Measurements from ENCODE around the gene CYFIP2.

The CYFIP2 gene

DNA sequence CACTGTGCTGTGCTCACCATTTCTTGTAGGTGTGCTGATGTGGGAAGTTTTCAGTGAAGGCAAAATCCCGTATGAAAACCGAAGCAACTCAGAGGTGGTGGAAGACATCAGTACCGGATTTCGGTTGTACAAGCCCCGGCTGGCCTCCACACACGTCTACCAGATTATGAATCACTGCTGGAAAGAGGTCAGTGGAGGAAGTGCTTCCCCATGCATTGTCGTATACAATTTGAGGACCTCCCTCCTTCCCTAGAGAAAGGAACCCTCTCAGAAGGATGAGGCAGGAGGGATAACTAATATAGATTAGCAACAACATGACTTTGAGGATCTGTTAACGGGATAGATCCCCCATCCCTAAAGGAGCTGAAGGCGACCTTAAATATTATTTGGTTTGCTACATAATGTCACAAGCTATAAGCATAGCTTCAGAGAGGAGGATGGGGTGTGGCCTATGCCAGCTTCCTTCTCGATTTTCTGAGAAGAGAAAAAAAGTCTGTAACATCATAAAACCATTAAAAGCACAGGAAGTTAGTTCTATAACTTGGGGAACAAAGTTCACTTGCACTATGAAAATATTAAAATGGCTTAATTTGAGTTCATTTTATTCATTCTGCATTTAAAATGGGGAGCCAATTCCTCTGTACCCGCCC lies 17.0 kb upstream of the CYFIP2 start:
- Histone ChIP-seq H2BK5ac (ENCODE audit: low read depth, low read length, poor library complexity) (no peak overlapping the region), H3K9me3 (ENCODE audit: insufficient read depth, low read depth, low read length) (no peaks in the 10 kb centered on the region), H3K14ac (ENCODE audit: low read length) (no peak overlapping the region), H3K23ac (ENCODE audit: low read length) (no peak overlapping the region), H3K18ac (ENCODE audit: low read length) (no peak overlapping the region), H2BK12ac (ENCODE audit: low read length) (no peak overlapping the region), H3K4me1 (ENCODE audit: control insufficient read depth in 1 of 2, insufficient read depth in 2 of 2, low read length in 2 of 2) (no peaks in the 10 kb centered on the region), H4K8ac (ENCODE audit: low read depth, low read length) (no peak overlapping the region), H3K4me3 (ENCODE audit: low read depth, low read length) (no peak overlapping the region), H4K91ac (ENCODE audit: low read depth, low read length) (no peak overlapping the region), H3K27ac (ENCODE audit: low read depth, low read length) (no peak overlapping the region), H4K12ac (ENCODE audit: low read depth, low read length) (no peak overlapping the region), H2AK5ac (ENCODE audit: low read length) (no peak overlapping the region), H3K79me2 (ENCODE audit: control insufficient read depth, insufficient read depth, low read length, poor library complexity) (no peaks in the 10 kb centered on the region), H2BK120ac (ENCODE audit: insufficient read depth, low read length, poor library complexity) (no peak overlapping the region), H3K79me1 (ENCODE audit: low read length) (no peaks in the 10 kb centered on the region), H3K4ac (ENCODE audit: low read depth, low read length) (no peak overlapping the region), H3K27me3 (ENCODE audit: insufficient read depth, low read length) (no peaks in the 10 kb centered on the region), H2AFZ (ENCODE audit: insufficient read depth, low read length, poor library complexity) (no peak overlapping the region), H3K36me3 (ENCODE audit: control insufficient read depth in 1 of 2, insufficient read depth in 2 of 2, low read length in 2 of 2) (no peaks in the 10 kb centered on the region), H3K4me2 (ENCODE audit: low read length) (no peak overlapping the region), H3K9ac (ENCODE audit: low read length) (peak overlapping the region; percentile 37)
- no peak for DNase-seq
- WGBS (ENCODE audit: extremely low coverage, insufficient coverage, insufficient read length) = no CpG with 5 or more reads among the region's 11 CpGs

DNA sequence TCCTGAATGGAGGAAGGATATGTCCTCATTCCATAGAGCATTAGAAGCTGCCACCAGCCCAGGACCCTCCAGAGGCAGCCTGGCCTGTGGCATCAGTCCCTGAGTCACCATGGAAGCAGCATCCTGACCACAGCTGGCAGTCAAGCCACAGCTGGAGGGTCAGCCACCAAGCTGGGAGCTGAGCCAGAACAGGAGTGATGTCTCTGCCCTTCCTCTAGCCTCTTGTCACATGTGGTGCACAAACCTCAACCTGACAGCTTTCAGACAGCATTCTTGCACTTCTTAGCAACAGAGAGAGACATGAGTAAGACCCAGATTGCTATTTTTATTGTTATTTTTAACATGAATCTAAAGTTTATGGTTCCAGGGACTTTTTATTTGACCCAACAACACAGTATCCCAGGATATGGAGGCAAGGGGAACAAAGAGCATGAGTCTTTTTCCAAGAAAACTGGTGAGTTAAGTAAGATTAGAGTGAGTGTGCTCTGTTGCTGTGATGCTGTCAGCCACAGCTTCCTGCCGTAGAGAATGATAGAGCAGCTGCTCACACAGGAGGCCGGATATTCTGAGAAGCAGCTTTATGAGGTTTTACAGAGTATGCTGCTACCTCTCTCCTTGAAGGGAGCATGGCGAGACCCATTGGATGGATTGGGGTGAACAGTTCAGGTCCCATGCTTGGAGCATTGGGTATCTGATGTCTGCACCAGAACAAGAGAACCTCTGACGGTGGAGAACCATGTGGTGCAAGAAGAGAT lies 13.0 kb upstream of the CYFIP2 start:
- no CpG with 5 or more reads among the region's 4 CpGs for WGBS (ENCODE audit: extremely low coverage, insufficient coverage, insufficient read length)
- H3K27ac ChIP-seq (ENCODE audit: low read depth, low read length) = no peak overlapping the region

DNA sequence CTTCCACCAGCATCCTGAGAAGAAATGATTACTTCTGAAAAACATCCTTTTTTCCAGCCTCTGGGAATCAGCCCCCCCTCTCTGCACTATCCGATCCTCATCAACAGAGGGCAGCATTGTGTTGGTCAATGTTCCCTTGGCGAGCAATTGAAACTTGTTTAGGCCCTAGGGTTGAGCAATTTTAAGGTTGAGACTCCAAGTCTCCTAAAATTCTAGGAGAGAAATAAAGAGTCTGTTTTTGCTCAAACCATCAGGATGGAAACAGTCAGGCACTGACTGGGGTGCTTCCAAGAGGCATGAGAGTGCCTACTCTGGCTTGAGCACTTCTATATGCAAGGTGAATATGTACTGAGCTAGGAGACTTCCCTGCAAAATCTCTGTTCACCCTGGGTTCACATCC lies 12.4 kb upstream of the CYFIP2 start:
- no peak overlapping the region for H3K14ac ChIP-seq (ENCODE audit: low read length)
- H2AK5ac ChIP-seq (ENCODE audit: low read length) = no peak overlapping the region
- no peak overlapping the region for H4K91ac ChIP-seq (ENCODE audit: low read depth, low read length)
- no CpG with 5 or more reads among the region's 2 CpGs for WGBS (ENCODE audit: extremely low coverage, insufficient coverage, insufficient read length)
- H4K8ac ChIP-seq (ENCODE audit: low read depth, low read length) = no peak overlapping the region
- no peaks in the 10 kb centered on the region for H3K9me3 ChIP-seq (ENCODE audit: insufficient read depth, low read depth, low read length)
- no peak overlapping the region for H2BK12ac ChIP-seq (ENCODE audit: low read length)
- DNase-seq = peak; percentile 55 to 85
- no peaks in the 10 kb centered on the region for H3K4me1 ChIP-seq (ENCODE audit: control insufficient read depth in 1 of 2, insufficient read depth in 2 of 2, low read length in 2 of 2)
- H2AFZ ChIP-seq (ENCODE audit: insufficient read depth, low read length, poor library complexity) = no peak overlapping the region
- no peak overlapping the region for H4K12ac ChIP-seq (ENCODE audit: low read depth, low read length)
- H3K79me1 ChIP-seq (ENCODE audit: low read length) = no peaks in the 10 kb centered on the region
- H2BK120ac ChIP-seq (ENCODE audit: insufficient read depth, low read length, poor library complexity) = no peak overlapping the region
- no peaks in the 10 kb centered on the region for H3K79me2 ChIP-seq (ENCODE audit: control insufficient read depth, insufficient read depth, low read length, poor library complexity)
- no peak overlapping the region for H3K18ac ChIP-seq (ENCODE audit: low read length)
- no peak overlapping the region for H3K27ac ChIP-seq (ENCODE audit: low read depth, low read length)
- H2BK5ac ChIP-seq (ENCODE audit: low read depth, low read length, poor library complexity) = no peak overlapping the region
- H3K4me2 ChIP-seq (ENCODE audit: low read length) = no peak overlapping the region
- no peak overlapping the region for H3K23ac ChIP-seq (ENCODE audit: low read length)
- H3K4ac ChIP-seq (ENCODE audit: low read depth, low read length) = no peak overlapping the region
- no peak overlapping the region for H3K4me3 ChIP-seq (ENCODE audit: low read depth, low read length)
- H3K9ac ChIP-seq (ENCODE audit: low read length) = no peak overlapping the region
- no peaks in the 10 kb centered on the region for H3K27me3 ChIP-seq (ENCODE audit: insufficient read depth, low read length)
- H3K36me3 ChIP-seq (ENCODE audit: control insufficient read depth in 1 of 2, insufficient read depth in 2 of 2, low read length in 2 of 2) = no peaks in the 10 kb centered on the region

More for the DNA sequence above, 13.0 kb upstream of the CYFIP2 start:
- H3K14ac ChIP-seq (ENCODE audit: low read length) = no peak overlapping the region
- H3K4me1 ChIP-seq (ENCODE audit: control insufficient read depth in 1 of 2, insufficient read depth in 2 of 2, low read length in 2 of 2) = no peaks in the 10 kb centered on the region
- no peak overlapping the region for H2BK12ac ChIP-seq (ENCODE audit: low read length)
- H4K12ac ChIP-seq (ENCODE audit: low read depth, low read length) = no peak overlapping the region
- H3K79me2 ChIP-seq (ENCODE audit: control insufficient read depth, insufficient read depth, low read length, poor library complexity) = no peaks in the 10 kb centered on the region
- H4K91ac ChIP-seq (ENCODE audit: low read depth, low read length) = no peak overlapping the region
- H2BK5ac ChIP-seq (ENCODE audit: low read depth, low read length, poor library complexity) = no peak overlapping the region
- no peak overlapping the region for H3K18ac ChIP-seq (ENCODE audit: low read length)
- DNase-seq = no peak
- H2AFZ ChIP-seq (ENCODE audit: insufficient read depth, low read length, poor library complexity) = no peak overlapping the region
- no peak overlapping the region for H3K4ac ChIP-seq (ENCODE audit: low read depth, low read length)
- H2BK120ac ChIP-seq (ENCODE audit: insufficient read depth, low read length, poor library complexity) = no peak overlapping the region
- H2AK5ac ChIP-seq (ENCODE audit: low read length) = no peak overlapping the region
- no peak overlapping the region for H3K4me3 ChIP-seq (ENCODE audit: low read depth, low read length)
- no peaks in the 10 kb centered on the region for H3K9me3 ChIP-seq (ENCODE audit: insufficient read depth, low read depth, low read length)
- H3K79me1 ChIP-seq (ENCODE audit: low read length) = no peaks in the 10 kb centered on the region
- no peak overlapping the region for H3K4me2 ChIP-seq (ENCODE audit: low read length)
- no peaks in the 10 kb centered on the region for H3K36me3 ChIP-seq (ENCODE audit: control insufficient read depth in 1 of 2, insufficient read depth in 2 of 2, low read length in 2 of 2)
- H4K8ac ChIP-seq (ENCODE audit: low read depth, low read length) = no peak overlapping the region
- H3K9ac ChIP-seq (ENCODE audit: low read length) = no peak overlapping the region
- no peaks in the 10 kb centered on the region for H3K27me3 ChIP-seq (ENCODE audit: insufficient read depth, low read length)
- H3K23ac ChIP-seq (ENCODE audit: low read length) = no peak overlapping the region

DNA sequence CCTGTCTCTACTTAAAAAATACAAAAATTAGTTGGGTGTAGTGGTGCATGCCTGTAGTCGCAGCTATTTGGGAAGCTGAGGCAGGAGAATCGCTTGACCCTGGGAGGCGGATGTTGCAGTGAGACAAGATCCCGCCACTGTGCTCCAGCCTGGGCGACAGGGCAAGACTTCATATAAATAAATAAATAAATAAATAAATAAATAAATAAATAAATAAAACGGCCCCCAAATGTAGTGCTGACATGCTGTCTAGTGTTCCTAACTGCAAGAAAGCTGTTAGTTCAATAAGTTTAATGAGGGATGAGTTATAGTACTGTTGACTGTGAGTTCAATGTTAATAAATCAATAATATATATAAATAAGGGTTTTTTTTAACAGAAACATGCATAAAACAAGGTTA lies 7.5 kb upstream of the CYFIP2 start:
- H3K18ac ChIP-seq (ENCODE audit: low read length) = no peak overlapping the region
- no peak overlapping the region for H2BK120ac ChIP-seq (ENCODE audit: insufficient read depth, low read length, poor library complexity)
- H4K12ac ChIP-seq (ENCODE audit: low read depth, low read length) = no peak overlapping the region
- H3K23ac ChIP-seq (ENCODE audit: low read length) = no peak overlapping the region
- H2BK12ac ChIP-seq (ENCODE audit: low read length) = no peak overlapping the region
- no peak overlapping the region for H2AK5ac ChIP-seq (ENCODE audit: low read length)
- no peaks in the 10 kb centered on the region for H3K36me3 ChIP-seq (ENCODE audit: control insufficient read depth in 1 of 2, insufficient read depth in 2 of 2, low read length in 2 of 2)
- no peak overlapping the region for H3K4me2 ChIP-seq (ENCODE audit: low read length)
- no peaks in the 10 kb centered on the region for H3K79me2 ChIP-seq (ENCODE audit: control insufficient read depth, insufficient read depth, low read length, poor library complexity)
- DNase-seq = no peak
- H3K27ac ChIP-seq (ENCODE audit: low read depth, low read length) = no peak overlapping the region
- no peak overlapping the region for H2BK5ac ChIP-seq (ENCODE audit: low read depth, low read length, poor library complexity)
- no CpG with 5 or more reads among the region's 6 CpGs for WGBS (ENCODE audit: extremely low coverage, insufficient coverage, insufficient read length)
- H2AFZ ChIP-seq (ENCODE audit: insufficient read depth, low read length, poor library complexity) = no peak overlapping the region
- H3K9me3 ChIP-seq (ENCODE audit: insufficient read depth, low read depth, low read length) = no peaks in the 10 kb centered on the region
- no peak overlapping the region for H3K4me3 ChIP-seq (ENCODE audit: low read depth, low read length)
- H3K27me3 ChIP-seq (ENCODE audit: insufficient read depth, low read length) = peaks cover 2% of the 10 kb centered on the region
- no peak overlapping the region for H4K8ac ChIP-seq (ENCODE audit: low read depth, low read length)
- no peak overlapping the region for H3K14ac ChIP-seq (ENCODE audit: low read length)
- no peak overlapping the region for H3K4ac ChIP-seq (ENCODE audit: low read depth, low read length)
- H3K4me1 ChIP-seq (ENCODE audit: control insufficient read depth in 1 of 2, insufficient read depth in 2 of 2, low read length in 2 of 2) = no peaks in the 10 kb centered on the region
- H3K9ac ChIP-seq (ENCODE audit: low read length) = no peak overlapping the region
- no peak overlapping the region for H4K91ac ChIP-seq (ENCODE audit: low read depth, low read length)
- no peaks in the 10 kb centered on the region for H3K79me1 ChIP-seq (ENCODE audit: low read length)
